Measurements from ENCODE around the gene TEX35. TPM values are rescaled to one million over a fixed set of nuclear protein-coding genes. Genes with fewer than 3 reads are reported as not detected.

The TEX35 gene
- total RNA-seq, 1 experiment from 2014 or later: not detected

- H3K36me3 ChIP-seq: no peaks in the 10 kb centered on the region
- H3K9me3 ChIP-seq (replicated peaks): no peaks in the 10 kb centered on the region
- DNase-seq: no peak
- no peak overlapping the region for H3K27ac ChIP-seq
- H3K27me3 ChIP-seq: no peaks in the 10 kb centered on the region
- no peak overlapping the region for H3K4me3 ChIP-seq
- no peaks in the 10 kb centered on the region for H3K4me1 ChIP-seq
Measured at GRCh38 chr1:178521241-178521640, 8.3 kb downstream of the TEX35 start.

GRCh38 chr1:178527117-178527516, 14.2 kb downstream of the TEX35 start:
- no peak overlapping the region for H3K27ac ChIP-seq
- no peak overlapping the region for H3K4me3 ChIP-seq
- H3K36me3 ChIP-seq: no peaks in the 10 kb centered on the region
- H3K4me1 ChIP-seq: peaks cover 26% of the 10 kb centered on the region
- DNase-seq: no peak
- no peaks in the 10 kb centered on the region for H3K9me3 ChIP-seq (replicated peaks)
- H3K27me3 ChIP-seq: no peaks in the 10 kb centered on the region

- Histone ChIP-seq H3K9me3 (replicated peaks) (no peaks in the 10 kb centered on the region), H3K36me3 (no peaks in the 10 kb centered on the region), H3K27ac (no peak overlapping the region), H3K4me3 (no peak overlapping the region), H3K4me1 (peaks cover 26% of the 10 kb centered on the region), H3K27me3 (no peaks in the 10 kb centered on the region)
- DNase-seq: no peak
Measured at GRCh38 chr1:178528228-178528952, 15.5 kb downstream of the TEX35 start.

- peaks cover 26% of the 10 kb centered on the region for H3K4me1 ChIP-seq
- H3K4me3 ChIP-seq: no peak overlapping the region
- H3K9me3 ChIP-seq (replicated peaks): no peaks in the 10 kb centered on the region
- H3K27ac ChIP-seq: no peak overlapping the region
- H3K36me3 ChIP-seq: no peaks in the 10 kb centered on the region
- no peaks in the 10 kb centered on the region for H3K27me3 ChIP-seq
- no peak for DNase-seq
Measured at GRCh38 chr1:178528953-178529335, 16.0 kb downstream of the TEX35 start.

GRCh38 chr1:178529364-178530036, 16.6 kb downstream of the TEX35 start:
- Histone ChIP-seq H3K4me3 (no peak overlapping the region), H3K27ac (0 out of 2 replicates have a peak overlapping the region, but pooled peaks have one; percentile 3), H3K36me3 (no peaks in the 10 kb centered on the region), H3K4me1 (peaks cover 26% of the 10 kb centered on the region), H3K9me3 (replicated peaks) (no peaks in the 10 kb centered on the region), H3K27me3 (no peaks in the 10 kb centered on the region)
- DNase-seq: no peak

GRCh38 chr1:178530037-178530402, 17.1 kb downstream of the TEX35 start:
- Histone ChIP-seq H3K9me3 (replicated peaks) (no peaks in the 10 kb centered on the region), H3K4me3 (no peak overlapping the region), H3K36me3 (no peaks in the 10 kb centered on the region), H3K4me1 (peaks cover 26% of the 10 kb centered on the region), H3K27ac (no peak overlapping the region), H3K27me3 (no peaks in the 10 kb centered on the region)
- peak; percentile 75 to 84 for DNase-seq

GRCh38 chr1:178530502-178530901, 17.6 kb downstream of the TEX35 start:
- Histone ChIP-seq H3K36me3 (no peaks in the 10 kb centered on the region), H3K9me3 (replicated peaks) (no peaks in the 10 kb centered on the region), H3K4me3 (no peak overlapping the region), H3K27me3 (no peaks in the 10 kb centered on the region), H3K4me1 (peaks cover 26% of the 10 kb centered on the region), H3K27ac (no peak overlapping the region)
- DNase-seq: no peak

GRCh38 chr1:178531887-178532286, 19.0 kb downstream of the TEX35 start:
- peak in 1 of 2 experiments; percentile 21 for DNase-seq
- Histone ChIP-seq H3K36me3 (no peaks in the 10 kb centered on the region), H3K9me3 (replicated peaks) (no peaks in the 10 kb centered on the region), H3K4me1 (peaks cover 26% of the 10 kb centered on the region), H3K27me3 (no peaks in the 10 kb centered on the region), H3K4me3 (peak overlapping the region; percentile 13), H3K27ac (no peak overlapping the region)

- DNase-seq: peak; percentile 72 to 91
- H3K4me1 ChIP-seq: peaks cover 26% of the 10 kb centered on the region
Measured at GRCh38 chr1:178532392-178532791, 19.5 kb downstream of the TEX35 start.

GRCh38 chr1:178533121-178533946, 20.4 kb downstream of the TEX35 start:
- H3K36me3 ChIP-seq: no peaks in the 10 kb centered on the region
- DNase-seq: no peak
- no peak overlapping the region for H3K27ac ChIP-seq
- peaks cover 26% of the 10 kb centered on the region for H3K4me1 ChIP-seq
- H3K9me3 ChIP-seq (replicated peaks): no peaks in the 10 kb centered on the region
- no peak overlapping the region for H3K4me3 ChIP-seq
- no peaks in the 10 kb centered on the region for H3K27me3 ChIP-seq

More at GRCh38 chr1:178532392-178532791, 19.5 kb downstream of the TEX35 start:
- no peaks in the 10 kb centered on the region for H3K27me3 ChIP-seq
- H3K9me3 ChIP-seq (replicated peaks): no peaks in the 10 kb centered on the region
- H3K4me3 ChIP-seq: peak overlapping the region; percentile 13
- no peak overlapping the region for H3K27ac ChIP-seq
- no peaks in the 10 kb centered on the region for H3K36me3 ChIP-seq

- DNase-seq: no peak
- Histone ChIP-seq H3K9me3 (replicated peaks) (no peaks in the 10 kb centered on the region), H3K36me3 (no peaks in the 10 kb centered on the region), H3K27ac (no peak overlapping the region), H3K4me3 (no peak overlapping the region), H3K4me1 (peaks cover 25% of the 10 kb centered on the region), H3K27me3 (no peaks in the 10 kb centered on the region)
Measured at GRCh38 chr1:178534137-178534868, 21.4 kb downstream of the TEX35 start.

- no peaks in the 10 kb centered on the region for H3K27me3 ChIP-seq
- H3K4me3 ChIP-seq: no peak overlapping the region
- no peak for DNase-seq
- H3K9me3 ChIP-seq (replicated peaks): no peaks in the 10 kb centered on the region
- H3K36me3 ChIP-seq: no peaks in the 10 kb centered on the region
- peaks cover 8% of the 10 kb centered on the region for H3K4me1 ChIP-seq
- H3K27ac ChIP-seq: no peak overlapping the region
Measured at GRCh38 chr1:178536329-178536728, 23.4 kb downstream of the TEX35 start.

- H3K36me3 ChIP-seq: no peaks in the 10 kb centered on the region
- H3K27me3 ChIP-seq: no peaks in the 10 kb centered on the region
- no peaks in the 10 kb centered on the region for H3K9me3 ChIP-seq (replicated peaks)
- no peak overlapping the region for H3K27ac ChIP-seq
- peak in 1 of 2 experiments; percentile 17 for DNase-seq
- no peak overlapping the region for H3K4me3 ChIP-seq
- H3K4me1 ChIP-seq: peaks cover 3% of the 10 kb centered on the region; the same call in 1 of the 2 replicates
Measured at GRCh38 chr1:178536844-178537371, 24.0 kb downstream of the TEX35 start.

- Histone ChIP-seq H3K9me3 (replicated peaks) (no peaks in the 10 kb centered on the region), H3K27me3 (no peaks in the 10 kb centered on the region), H3K36me3 (no peaks in the 10 kb centered on the region), H3K27ac (no peak overlapping the region), H3K4me1 (peaks cover 3% of the 10 kb centered on the region; the same call in 1 of the 2 replicates), H3K4me3 (no peak overlapping the region)
- no peak for DNase-seq
Measured at GRCh38 chr1:178537382-178538090, 24.6 kb downstream of the TEX35 start.

Measured in SJCRH30 (cell line).